Spleen (tissue), 7 donors: ENCODE measurements around the gene SLC37A2.

Experiments
- POLR2A ChIP-seq, 3 donors: fragments of 450-650 bp; IDR thresholded peaks; one replicate each; pipeline ENCODE4 v1.5.1; 2017; ENCODE audit warnings: antibody characterized with exemption in 3 of 3, mild to moderate bottlenecking in 1 of 3
- TF ChIP-seq, protein P1 (sequence below), 11 experiments: fragments of 200-600 bp in 7 of 11; fragments of 450-650 bp in 4 of 11; sonication (generic) in 4 of 11; IDR thresholded peaks in 8 of 11; conservative IDR thresholded peaks in 3 of 11; 1 replicate in 7 of 11; 2 replicates in 4 of 11; pipeline versions ENCODE4 v1.4.0 to v1.8.0; 2016 to 2021; ENCODE audit warnings: antibody characterized with exemption in 11 of 11, inconsistent platforms in 4 of 11, mild to moderate bottlenecking in 1 of 11
- donor health status: DM: no; HTN: no; CAD: no; lungs with moderate emphysema.
- donor health status: DM: no; HTN: no; CAD: no.
- donor health status: DM: no; HTN: no; CAD: no.

DNA sequence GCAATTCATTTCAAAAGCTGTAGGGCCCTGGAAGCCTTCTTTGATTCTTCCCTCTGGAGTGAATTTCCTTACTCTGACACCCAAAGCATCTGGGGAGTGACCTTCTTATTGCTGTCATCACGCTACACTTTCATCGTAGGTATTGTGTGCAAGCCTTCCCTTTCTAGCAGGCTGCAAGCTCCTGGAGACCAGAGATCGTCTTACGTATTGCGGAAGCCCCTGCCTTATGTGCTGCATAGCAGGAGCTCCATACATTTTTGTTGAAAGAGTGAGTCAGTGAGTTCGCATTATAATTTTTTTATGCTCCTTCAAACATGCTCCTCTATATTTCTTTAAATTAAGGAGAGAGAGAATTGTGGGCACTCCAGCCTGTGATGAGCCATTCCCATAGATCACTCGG is 69.5 kb downstream of the SLC37A2 start:
- TF ChIP-seq, protein P1, sequence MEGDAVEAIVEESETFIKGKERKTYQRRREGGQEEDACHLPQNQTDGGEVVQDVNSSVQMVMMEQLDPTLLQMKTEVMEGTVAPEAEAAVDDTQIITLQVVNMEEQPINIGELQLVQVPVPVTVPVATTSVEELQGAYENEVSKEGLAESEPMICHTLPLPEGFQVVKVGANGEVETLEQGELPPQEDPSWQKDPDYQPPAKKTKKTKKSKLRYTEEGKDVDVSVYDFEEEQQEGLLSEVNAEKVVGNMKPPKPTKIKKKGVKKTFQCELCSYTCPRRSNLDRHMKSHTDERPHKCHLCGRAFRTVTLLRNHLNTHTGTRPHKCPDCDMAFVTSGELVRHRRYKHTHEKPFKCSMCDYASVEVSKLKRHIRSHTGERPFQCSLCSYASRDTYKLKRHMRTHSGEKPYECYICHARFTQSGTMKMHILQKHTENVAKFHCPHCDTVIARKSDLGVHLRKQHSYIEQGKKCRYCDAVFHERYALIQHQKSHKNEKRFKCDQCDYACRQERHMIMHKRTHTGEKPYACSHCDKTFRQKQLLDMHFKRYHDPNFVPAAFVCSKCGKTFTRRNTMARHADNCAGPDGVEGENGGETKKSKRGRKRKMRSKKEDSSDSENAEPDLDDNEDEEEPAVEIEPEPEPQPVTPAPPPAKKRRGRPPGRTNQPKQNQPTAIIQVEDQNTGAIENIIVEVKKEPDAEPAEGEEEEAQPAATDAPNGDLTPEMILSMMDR (IDR thresholded peaks at IDR 0.05 in 8 of 11, conservative IDR thresholded peaks at IDR 0.05 in 3 of 11), result no peak
- TF ChIP-seq POLR2A (IDR thresholded peaks at IDR 0.05), result no peak
